HCT116 (cell line): ENCODE data around the gene ARNT2.

Source experiments
- ATF3 ChIP-seq: IDR thresholded peaks from 2 replicates; pipeline ENCODE4 v1.6.1; 2012
- CEBPB ChIP-seq: IDR thresholded peaks from 2 replicates; pipeline ENCODE4 v1.6.1; 2012; ENCODE audit warnings: low read depth
- CTCF ChIP-seq, 3 experiments: fragments of 200-600 bp in 1 of 3; sonication (generic) in 1 of 3; IDR thresholded peaks in 2 of 3; conservative IDR thresholded peaks in 1 of 3; 2 replicates each; pipeline ENCODE4 v1.5.1; 2012 to 2017; ENCODE audit warnings: low read depth in 2 of 3, low read length in 2 of 3, antibody characterized with exemption in 1 of 3, borderline replicate concordance in 1 of 3, control low read depth in 1 of 3, mild to moderate bottlenecking in 1 of 3, mixed read lengths in 1 of 3, mixed run types in 1 of 3, moderate library complexity in 1 of 3; ENCODE audit not compliant: insufficient read depth in 1 of 3
- ELF1 ChIP-seq: IDR thresholded peaks from 2 replicates; pipeline ENCODE4 v1.6.1; 2012; ENCODE audit warnings: low read depth, borderline replicate concordance
- EZH2 ChIP-seq: fragments of 200-600 bp; sonication (generic); IDR thresholded peaks from 2 replicates; pipeline ENCODE4 v1.6.1; 2017; ENCODE audit warnings: antibody characterized with exemption, mixed run types
- EZH2phosphoT487 ChIP-seq: fragments of 200-600 bp; IDR thresholded peaks from 2 replicates; pipeline ENCODE4 v1.6.1; 2018; ENCODE audit warnings: antibody characterized with exemption, borderline replicate concordance
- POLR2A ChIP-seq: IDR thresholded peaks from 2 replicates; pipeline ENCODE4 v1.7.0; 2011; ENCODE audit warnings: borderline replicate concordance; ENCODE audit not compliant: insufficient read depth, insufficient read length; ENCODE audit errors: extremely low read depth
- POLR2AphosphoS5 ChIP-seq: IDR thresholded peaks from 2 replicates; pipeline ENCODE4 v1.6.1; 2011; ENCODE audit warnings: mild to moderate bottlenecking, low read depth, low read length, moderate library complexity
- RAD21 ChIP-seq: IDR thresholded peaks from 2 replicates; pipeline ENCODE4 v1.6.1; 2012; ENCODE audit warnings: low read depth, mild to moderate bottlenecking
- TCF7L2 ChIP-seq: IDR thresholded peaks from 2 replicates; pipeline ENCODE4 v1.7.0; 2011; ENCODE audit warnings: borderline replicate concordance, inconsistent platforms; ENCODE audit not compliant: insufficient read depth, insufficient read length; ENCODE audit errors: extremely low read depth
- YY1 ChIP-seq: IDR thresholded peaks from 2 replicates; pipeline ENCODE4 v1.6.1; 2011; ENCODE audit warnings: low read length, low read depth, moderate library complexity, mild to moderate bottlenecking; ENCODE audit not compliant: insufficient replicate concordance; ENCODE audit errors: extremely low read depth

GRCh38 chr15:80494351-80494751 lies 90.2 kb downstream of the ARNT2 start:
- TF ChIP-seq TCF7L2 (no peak), CTCF (IDR thresholded peaks at IDR 0.05 in 2 of 3, conservative IDR thresholded peaks at IDR 0.05 in 1 of 3; ENCODE audit: borderline replicate concordance in 1 of 3, insufficient read depth in 1 of 3, low read depth in 2 of 3, low read length in 2 of 3) (no peak), EZH2phosphoT487 (no peak), POLR2A (no peak), YY1 (no peak), ELF1 (no peak), RAD21 (no peak), EZH2 (no peak), POLR2AphosphoS5 (no peak), CEBPB (no peak), ATF3 (no peak)
